ENCODE results near the gene NTM.

Gene NTM

GRCh38 chr11:132127900-132128288 is 757.5 kb downstream of the NTM start:
- no peak for TF ChIP-seq CTCF (IDR thresholded peaks at IDR 0.05; ENCODE audit: insufficient read depth, missing control alignments)
- no peak for DNase-seq (ENCODE audit: insufficient read length, low spot score)
- FAIRE-seq, result no peak

- no peak for TF ChIP-seq CTCF (IDR thresholded peaks at IDR 0.05; ENCODE audit: insufficient read depth, missing control alignments)
- FAIRE-seq (no peak), DNase-seq (ENCODE audit: insufficient read length, low spot score) (no peak)
Measured at GRCh38 chr11:132131047-132131446, 760.6 kb downstream of the NTM start.

- DNase-seq (ENCODE audit: insufficient read length, low spot score), result no peak
- no peak for TF ChIP-seq CTCF (IDR thresholded peaks at IDR 0.05; ENCODE audit: insufficient read depth, missing control alignments)
- FAIRE-seq, result no peak
Measured at GRCh38 chr11:132131961-132132360, 761.5 kb downstream of the NTM start.

- TF ChIP-seq CTCF (IDR thresholded peaks at IDR 0.05; ENCODE audit: insufficient read depth, missing control alignments), result no peak
- DNase-seq (ENCODE audit: insufficient read length, low spot score), result no peak
- no peak for FAIRE-seq
Measured at GRCh38 chr11:132134322-132134721, 763.9 kb downstream of the NTM start.

- DNase-seq (ENCODE audit: insufficient read length, low spot score), result no peak
- no peak for TF ChIP-seq CTCF (IDR thresholded peaks at IDR 0.05; ENCODE audit: insufficient read depth, missing control alignments)
- no peak for FAIRE-seq
Measured at GRCh38 chr11:132137289-132137980, 767.0 kb downstream of the NTM start.

GRCh38 chr11:132137981-132138313 is 767.5 kb downstream of the NTM start:
- TF ChIP-seq CTCF (IDR thresholded peaks at IDR 0.05; ENCODE audit: insufficient read depth, missing control alignments), result no peak
- DNase-seq (ENCODE audit: insufficient read length, low spot score) (no peak), FAIRE-seq (no peak)

GRCh38 chr11:132139181-132139580 is 768.8 kb downstream of the NTM start:
- no peak for TF ChIP-seq CTCF (IDR thresholded peaks at IDR 0.05; ENCODE audit: insufficient read depth, missing control alignments)
- no peak for FAIRE-seq
- DNase-seq (ENCODE audit: insufficient read length, low spot score), result no peak
